Endothelial cell of umbilical vein (primary cell): ENCODE results near the gene ZCCHC9. TPM values are rescaled to one million over a fixed set of nuclear protein-coding genes. Genes with fewer than 3 reads are reported as not detected.

Experiments
- BruUV-seq: library from RNA; stranded (reverse); fragments of 400-500 nt; replicated peaks from 2 replicates; lab custom pipeline; 2021; lab: Mats Ljungman, UMichigan
- CTCF ChIA-PET: fragments of 300-600, 350-600 bp; sonication (Branson Sonifier 250); formaldehyde crosslinking; loops from one replicate; lab custom pipeline; 2021; ENCODE audit warnings: antibody characterized with exemption, inconsistent platforms; lab: Charles Lee
- POLR2A ChIA-PET: fragments of 300-600, 350-600 bp; sonication (Branson Sonifier 250); formaldehyde crosslinking; loops from one replicate; lab custom pipeline; 2021; ENCODE audit warnings: antibody characterized with exemption, inconsistent platforms; lab: Charles Lee
- DNase-seq: peaks from one replicate; pipeline ENCODE4 v3.0.0-alpha.2; 2011; ENCODE audit warnings: low read depth, low spot score
- FAIRE-seq: peaks from 2 replicates; lab custom pipeline; 2011; peaks lifted over from hg19 to GRCh38; lab: Jason Lieb, UNC
- H2AFZ ChIP-seq: 2 replicates; pipeline ENCODE4 v1.6.0; 2012; ENCODE audit warnings: low read depth, low read length, control low read depth, inconsistent platforms
- H3K27ac ChIP-seq: 2 replicates; pipeline ENCODE4 v1.5.1; 2011; ENCODE audit warnings: low read depth, mild to moderate bottlenecking, control low read depth, low read length, moderate library complexity; ENCODE audit not compliant: insufficient read depth
- H3K27me3 ChIP-seq, 2 experiments: 2 replicates each; pipeline versions ENCODE4 v1.6.0 to v1.6.1; 2011; ENCODE audit warnings: low read length in 2 of 2, mixed read lengths in 1 of 2; ENCODE audit not compliant: control insufficient read depth in 2 of 2, insufficient read depth in 2 of 2
- H3K36me3 ChIP-seq, 2 experiments: 2 replicates in 1 of 2; 3 replicates in 1 of 2; pipeline ENCODE4 v1.5.1; 2011; ENCODE audit warnings: low read length in 2 of 2, mild to moderate bottlenecking in 1 of 2, moderate library complexity in 1 of 2; ENCODE audit not compliant: control insufficient read depth in 2 of 2, insufficient read depth in 2 of 2; ENCODE audit errors: extremely low read depth in 1 of 2
- H3K4me1 ChIP-seq: 3 replicates; pipeline ENCODE4 v1.5.1; 2011; ENCODE audit warnings: mild to moderate bottlenecking, low read length; ENCODE audit not compliant: control insufficient read depth, insufficient read depth; ENCODE audit errors: extremely low read depth
- H3K4me2 ChIP-seq: 2 replicates; pipeline ENCODE4 v1.6.1; 2011; ENCODE audit warnings: low read length, control low read depth, mixed read lengths; ENCODE audit not compliant: insufficient read depth
- H3K4me3 ChIP-seq, 3 experiments: fragments of 200-600 bp in 1 of 3; sonication (generic), shearing (Covaris generic) in 1 of 3; replicated peaks in 1 of 3; 2 replicates each; pipeline ENCODE4 v1.5.1; 2011 to 2016; ENCODE audit warnings: control low read depth in 3 of 3, low read length in 3 of 3, mild to moderate bottlenecking in 2 of 3, inconsistent platforms in 1 of 3, low read depth in 1 of 3, moderate library complexity in 1 of 3; ENCODE audit not compliant: insufficient read depth in 1 of 3
- H3K79me2 ChIP-seq: 2 replicates; pipeline ENCODE4 v1.6.0; 2012; ENCODE audit warnings: low read length, inconsistent platforms; ENCODE audit not compliant: control insufficient read depth, insufficient read depth
- H3K9ac ChIP-seq: replicated peaks from 2 replicates; pipeline ENCODE3; 2011; ENCODE audit warnings: low read length, control low read depth; ENCODE audit not compliant: insufficient read depth; ENCODE audit errors: extremely low read depth
- H3K9me1 ChIP-seq: replicated peaks from 3 replicates; pipeline ENCODE4 v1.6.0; 2011; ENCODE audit warnings: mild to moderate bottlenecking, low read length; ENCODE audit not compliant: control insufficient read depth, insufficient read depth; ENCODE audit errors: extremely low read depth
- H3K9me3 ChIP-seq: replicated peaks from 2 replicates; pipeline ENCODE4 v1.5.1; 2012; ENCODE audit warnings: low read length, inconsistent platforms; ENCODE audit not compliant: control insufficient read depth, insufficient read depth
- H4K20me1 ChIP-seq: replicated peaks from 2 replicates; pipeline ENCODE3; 2011; ENCODE audit warnings: mild to moderate bottlenecking, low read length; ENCODE audit not compliant: control insufficient read depth, insufficient read depth; ENCODE audit errors: extremely low read depth
- FOS ChIP-seq: IDR thresholded peaks from 2 replicates; pipeline ENCODE4 v1.6.1; 2011; ENCODE audit warnings: mild to moderate bottlenecking, low read length, moderate library complexity, borderline replicate concordance; ENCODE audit not compliant: insufficient read depth
- MYC ChIP-seq: IDR thresholded peaks from one replicate; pipeline ENCODE4 v1.6.1; 2011; ENCODE audit warnings: mild to moderate bottlenecking, low read depth, low read length
- dilution Hi-C: fragments of 300-500 bp; cut with MboI; formaldehyde crosslinking; loops from one replicate; pipeline ENCODE4 v1.15.0; 2019; ENCODE audit warnings: low sequenced_read_pairs; ENCODE audit not compliant: extremely low pct_ligation_motif_present
- intact Hi-C: fragments of 100-400 bp; cut with micrococcal nuclease; formaldehyde crosslinking; loops from one replicate; pipeline ENCODE4 v1.10.0; 2022
- polyA plus RNA-seq, 4 experiments: library from polyadenylated mRNA; depleted of rRNA in 3 of 4; stranded (reverse) in 3 of 4; unstranded in 1 of 4; fragments of >200 nt; gene quantifications; 2 replicates each; pipeline versions ENCODE4 v1.2.1 to v1.2.3, GENCODE V29; 2011 to 2012; ENCODE audit warnings: missing spikeins in 1 of 4
- total RNA-seq: library from RNA; stranded (reverse); gene quantifications from 2 replicates; pipeline ENCODE4 v1.2.3, GENCODE V29; 2021
- TF ChIP-seq, protein P1 (sequence below): IDR thresholded peaks from 2 replicates; pipeline ENCODE4 v1.6.1; 2011; ENCODE audit not compliant: insufficient read depth, insufficient read length

Gene ZCCHC9
- total and polyA plus RNA-seq, 2 donors (not counting 3 experiments of a cell fraction or from before 2014, with no cell fraction given): 6.8 to 23.9 TPM

DNA sequence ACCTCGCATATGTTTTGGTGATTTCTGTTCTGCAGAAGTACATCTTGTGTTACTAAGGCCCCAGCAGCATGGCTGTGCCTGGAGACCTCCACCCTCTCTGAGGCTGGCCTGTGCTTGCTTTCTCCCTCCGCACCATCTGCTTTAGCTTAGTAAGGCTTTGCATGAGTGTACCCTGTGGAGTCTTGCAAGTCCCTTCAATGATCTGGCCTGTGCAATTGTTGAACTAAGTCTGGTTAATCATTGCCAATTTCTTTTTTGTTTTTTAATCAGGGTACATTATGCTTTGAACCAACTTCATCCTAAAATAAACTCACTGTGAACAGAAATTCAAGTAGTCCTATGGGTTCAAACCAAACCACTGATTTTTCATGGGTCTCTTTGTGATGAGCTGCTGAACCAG, 60.2 kb downstream of the ZCCHC9 start:
- no peaks in the 10 kb centered on the region for H3K79me2 ChIP-seq
- peaks cover 0 to 2% of the 10 kb centered on the region in 2 experiments for H3K27me3 ChIP-seq
- TF ChIP-seq, protein P1, sequence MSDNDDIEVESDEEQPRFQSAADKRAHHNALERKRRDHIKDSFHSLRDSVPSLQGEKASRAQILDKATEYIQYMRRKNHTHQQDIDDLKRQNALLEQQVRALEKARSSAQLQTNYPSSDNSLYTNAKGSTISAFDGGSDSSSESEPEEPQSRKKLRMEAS: no peak
- no peak for TF ChIP-seq MYC
- no peak for TF ChIP-seq FOS
- no peaks in the 10 kb centered on the region for H3K4me1 ChIP-seq
- BruUV-seq: no TSS peak
- H3K36me3 ChIP-seq: no peaks in the 10 kb centered on the region
- no peak overlapping the region for H2AFZ ChIP-seq
- H4K20me1 ChIP-seq: no peaks in the 10 kb centered on the region
- no peak overlapping the region for H3K4me3 ChIP-seq
- CTCF ChIA-PET: no interaction called here
- no peaks in the 10 kb centered on the region for H3K9me3 ChIP-seq
- no peak overlapping the region for H3K9ac ChIP-seq
- no peaks in the 10 kb centered on the region for H3K9me1 ChIP-seq
- FAIRE-seq (no peak), DNase-seq (no peak)
- intact Hi-C loops (loop anchor here (1.0 kb wide), 1 partner anchor 33 kb away; no protein-coding TSS in a partner anchor), dilution Hi-C loops (no loop called here)
- POLR2A ChIA-PET: interaction anchor here (0.6 kb wide), 1 partner anchor 476 kb away, joined by 5 read pairs; no protein-coding TSS in a partner anchor
- H3K4me2 ChIP-seq: no peak overlapping the region
- no peak overlapping the region for H3K27ac ChIP-seq

Other genes starting within 250 kb of the ZCCHC9 start
- gene CKMT2, start 68.3 kb upstream of the ZCCHC9 start, total RNA-seq: not detected in 2 replicates
- gene CKMT2, start 68.3 kb upstream of the ZCCHC9 start, polyA plus RNA-seq: not detected in 2 replicates
- gene ACOT12, start 92.5 kb downstream of the ZCCHC9 start, total RNA-seq: not detected in 2 replicates
- not detected in 2 replicates for gene ACOT12, start 92.5 kb downstream of the ZCCHC9 start, polyA plus RNA-seq